GM19238 (cell line): ENCODE measurements around the gene LINGO1.

Source experiments
- DNase-seq: peaks from one replicate; pipeline ENCODE4 v3.0.0; 2011; ENCODE audit warnings: low spot score; ENCODE audit not compliant: insufficient read length

The LINGO1 gene

GRCh38 chr15:77596821-77597803, 35.6 kb downstream of the LINGO1 start:
- DNase-seq, result no peak

DNA sequence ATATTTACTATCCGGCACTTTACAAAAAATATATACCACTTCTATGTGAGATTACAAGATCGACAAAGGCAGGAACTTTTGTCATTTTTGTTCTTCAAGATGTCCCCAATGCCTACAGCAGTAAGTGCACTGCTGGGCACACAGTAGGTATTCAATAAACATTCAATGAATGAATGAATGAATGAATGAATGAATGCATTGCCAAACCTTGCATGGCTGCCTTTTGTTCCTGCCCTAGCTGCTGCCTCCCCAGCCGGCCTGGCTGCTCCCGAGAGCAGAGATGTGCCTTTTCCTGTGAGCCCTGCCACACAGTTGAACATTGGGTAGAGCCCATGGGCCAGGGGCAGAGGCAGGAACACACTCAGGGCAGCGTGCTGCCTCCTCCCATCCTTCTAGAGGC, 37.5 kb downstream of the LINGO1 start:
- DNase-seq, result no peak

DNA sequence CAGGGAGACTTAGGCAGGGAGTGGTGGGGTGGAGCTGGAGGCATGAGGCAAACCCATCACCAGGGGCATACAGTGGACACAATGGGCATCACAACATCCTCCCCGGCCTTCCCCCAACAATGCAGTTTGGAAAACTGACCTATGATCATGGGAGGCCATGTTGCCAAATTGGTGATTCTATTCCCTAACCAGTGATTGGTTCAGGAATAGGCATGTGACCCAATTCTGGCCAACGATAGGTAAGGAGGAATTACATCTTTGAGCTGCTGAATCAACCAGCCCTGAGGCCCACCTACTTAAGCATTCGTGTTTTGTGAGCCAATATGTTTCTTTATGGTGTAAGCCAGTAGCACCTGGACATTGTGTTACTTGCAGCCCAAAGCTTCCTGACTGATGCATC, 40.0 kb downstream of the LINGO1 start:
- DNase-seq, result no peak

- no peak for DNase-seq
These were observed 40.6 kb downstream of the LINGO1 start for GRCh38 chr15:77591968-77592613.

DNA sequence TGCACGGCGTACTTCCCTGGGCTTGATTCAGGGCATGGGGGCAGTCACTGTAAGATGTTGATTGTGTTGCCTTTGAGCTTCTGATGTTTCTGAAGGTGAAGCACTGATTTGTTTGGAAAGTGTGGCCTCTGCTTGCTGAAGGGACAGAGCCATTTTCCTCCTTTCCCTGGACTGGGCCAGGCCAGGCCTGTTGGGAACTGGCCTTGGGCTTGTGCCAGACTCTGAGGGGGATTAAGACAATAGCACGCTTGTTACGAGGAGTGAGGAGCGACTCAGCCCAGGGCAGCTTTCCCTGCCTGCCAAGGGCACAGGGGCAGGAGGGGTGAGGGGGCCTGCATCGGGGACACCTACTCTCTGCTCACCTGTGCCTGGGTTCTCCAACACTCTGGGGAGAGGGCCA, 42.9 kb downstream of the LINGO1 start:
- DNase-seq, result no peak

- DNase-seq, result no peak
These were observed 44.6 kb downstream of the LINGO1 start for GRCh38 chr15:77588126-77588525.

DNA sequence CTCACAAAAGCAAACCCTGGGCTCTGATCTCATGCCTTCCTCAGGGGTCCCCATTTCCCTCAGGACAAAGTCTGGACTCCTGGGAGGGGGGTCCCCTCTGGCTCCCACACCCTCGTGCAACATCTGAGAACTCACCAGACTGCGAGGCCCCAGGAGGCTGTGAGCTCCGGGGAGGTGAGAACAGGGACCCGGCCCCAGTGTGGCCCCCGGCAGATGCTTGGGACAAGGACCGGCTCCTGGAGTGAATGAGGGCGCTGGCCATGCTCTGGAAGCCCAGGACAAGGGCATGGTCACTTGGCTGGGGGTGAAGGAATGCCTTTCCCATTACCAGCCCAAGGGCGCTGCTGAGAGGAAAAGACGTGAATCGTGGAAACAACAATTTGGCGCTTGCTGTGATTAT, 48.0 kb downstream of the LINGO1 start:
- DNase-seq, result no peak

GRCh38 chr15:77584201-77584600, 48.5 kb downstream of the LINGO1 start:
- no peak for DNase-seq

- DNase-seq, result no peak
These were observed 49.9 kb downstream of the LINGO1 start for GRCh38 chr15:77582763-77583162.

GRCh38 chr15:77581896-77582569, 50.7 kb downstream of the LINGO1 start:
- DNase-seq, result no peak

DNA sequence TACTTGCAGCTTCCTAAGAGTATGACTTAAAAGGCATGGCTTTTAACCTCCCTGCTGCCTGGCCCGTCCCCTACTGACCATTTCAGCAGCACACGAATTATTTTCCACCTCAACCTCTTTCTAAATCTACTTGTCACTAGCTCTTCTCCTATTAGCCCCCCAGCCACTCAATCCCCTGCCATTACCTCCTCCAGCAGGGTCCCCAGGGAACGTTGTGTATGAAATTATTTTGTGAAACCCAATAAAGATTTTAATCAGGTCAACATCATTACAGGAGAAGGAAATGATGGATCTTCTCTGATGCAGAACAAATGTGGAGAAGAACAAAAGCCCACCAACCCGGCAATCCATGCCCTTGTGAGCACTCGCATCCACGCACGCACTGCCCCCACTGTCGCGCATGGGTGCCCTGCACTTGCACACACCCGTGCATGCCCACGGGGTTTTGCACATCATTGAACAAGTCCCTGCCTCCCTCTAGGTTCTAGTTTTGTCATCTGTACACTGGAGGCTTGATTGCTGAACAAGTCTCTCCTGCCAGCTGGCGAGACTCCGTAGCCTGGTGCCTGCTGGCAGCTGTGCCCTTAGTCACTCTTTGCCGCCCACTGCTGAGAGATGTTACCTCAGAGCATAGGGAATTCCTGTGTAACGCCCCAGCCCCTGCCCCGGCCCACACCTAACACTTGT, 51.6 kb downstream of the LINGO1 start:
- no peak for DNase-seq

- DNase-seq, result no peak
These were observed 53.1 kb downstream of the LINGO1 start for GRCh38 chr15:77579498-77580188.

- DNase-seq, result no peak
These were observed 53.9 kb downstream of the LINGO1 start for GRCh38 chr15:77578641-77579372.

GRCh38 chr15:77577366-77577950, 55.3 kb downstream of the LINGO1 start:
- no peak for DNase-seq

- DNase-seq, result no peak
These were observed 56.2 kb downstream of the LINGO1 start for GRCh38 chr15:77576538-77576937.

DNA sequence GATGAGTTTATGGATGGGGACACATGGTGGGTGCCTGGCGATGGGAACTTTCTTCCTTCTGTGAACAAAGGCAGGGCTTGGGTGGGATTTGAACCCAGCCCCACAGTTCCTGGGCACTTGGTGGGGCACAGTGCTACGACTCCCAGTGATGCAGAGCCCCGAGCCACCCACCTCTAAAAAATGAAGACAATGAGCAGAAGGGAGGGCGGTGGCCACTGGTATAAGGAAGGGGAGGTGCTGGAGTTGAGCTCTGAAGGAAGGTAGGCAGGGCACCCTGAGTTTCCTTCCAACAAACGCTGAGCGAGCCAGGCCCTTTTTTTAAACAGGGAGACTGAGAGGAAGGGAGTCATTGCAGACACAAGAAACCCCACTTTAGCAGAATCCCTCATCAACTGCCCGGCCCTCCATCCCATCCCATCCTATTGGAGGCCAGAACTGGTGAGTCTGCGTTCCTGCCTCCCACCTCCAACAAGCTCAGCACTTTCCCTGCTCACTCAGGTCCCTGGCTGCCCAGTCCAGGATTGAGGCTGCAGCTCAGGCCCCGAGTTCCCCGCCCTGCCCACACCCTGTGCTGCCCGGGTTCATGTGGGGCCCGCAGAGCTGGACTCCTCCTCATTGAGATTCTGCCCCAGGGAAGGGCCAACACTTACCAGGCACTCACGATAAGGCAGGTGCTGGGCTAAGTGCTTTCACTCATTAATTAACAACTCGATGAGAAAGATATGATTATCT, 57.3 kb downstream of the LINGO1 start:
- DNase-seq, result no peak

GRCh38 chr15:77574521-77575202, 58.0 kb downstream of the LINGO1 start:
- no peak for DNase-seq

DNA sequence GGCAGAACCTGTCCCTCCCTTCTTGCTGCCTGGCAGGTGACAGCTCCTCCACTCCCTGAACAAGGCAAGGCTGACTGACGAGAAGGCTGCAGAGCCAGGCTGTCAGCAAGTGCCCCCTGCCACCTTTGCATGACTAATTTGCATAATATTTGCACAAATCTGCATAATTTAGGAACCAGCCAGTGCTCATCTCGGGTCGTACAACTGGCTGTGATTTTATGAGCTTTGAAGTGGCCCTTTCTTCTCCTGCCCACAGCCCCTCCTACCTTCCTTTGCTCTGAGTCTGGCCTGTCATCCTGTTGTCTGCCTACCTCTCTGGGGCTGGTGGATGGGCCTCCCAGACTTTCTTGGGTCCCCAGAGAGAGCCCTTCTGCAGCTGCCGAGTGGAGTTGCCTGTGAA, 58.9 kb downstream of the LINGO1 start:
- DNase-seq, result no peak

GRCh38 chr15:77572186-77572585, 60.5 kb downstream of the LINGO1 start:
- no peak for DNase-seq
